K562 (cell line): ENCODE measurements around the gene SLIRP. TPM values are rescaled to one million over a fixed set of nuclear protein-coding genes. Genes with fewer than 3 reads are reported as not detected.

Experiments
- MEIS2 ChIP-seq: fragments of 450-650 bp; IDR thresholded peaks from 2 replicates; pipeline ENCODE4 v1.6.1; 2014; ENCODE audit warnings: mild to moderate bottlenecking; ENCODE audit not compliant: partially characterized antibody
- NCOA2 ChIP-seq, 2 experiments: fragments of 450-650 bp; IDR thresholded peaks; 2 replicates each; pipeline ENCODE4 v1.6.1; 2018; ENCODE audit warnings: mild to moderate bottlenecking in 2 of 2, moderate library complexity in 1 of 2; ENCODE audit not compliant: partially characterized antibody in 2 of 2
- NONO ChIP-seq, 2 experiments: fragments of 200-400 bp in 1 of 2; fragments of 450-650 bp in 1 of 2; formaldehyde crosslinking in 1 of 2; IDR thresholded peaks; 2 replicates each; pipeline ENCODE4 v1.6.1; 2017; ENCODE audit warnings: low read depth in 2 of 2, mild to moderate bottlenecking in 2 of 2, moderate library complexity in 2 of 2, low read length in 1 of 2
- RBM34 ChIP-seq: fragments of 200-400 bp; formaldehyde crosslinking; IDR thresholded peaks from 2 replicates; pipeline ENCODE4 v1.6.1; 2018; ENCODE audit warnings: low read length, borderline replicate concordance; ENCODE audit not compliant: insufficient read depth
- polyA plus RNA-seq, 8 experiments: library from polyadenylated mRNA; depleted of rRNA in 4 of 8; stranded (reverse) in 5 of 8; unstranded in 3 of 8; fragments of >200 nt; fragmentation: Nextera tagmentation in 2 of 8; fragmentation: Illumina TruSeq in 1 of 8; extraction: Ambion mirVana in 2 of 8; extraction: Trizol in 1 of 8; gene quantifications; 2 replicates each; pipeline versions ENCODE4 v1.2.1 to v1.2.3, GENCODE V29; 2011 to 2014; ENCODE audit warnings: inconsistent platforms in 1 of 8, missing spikeins in 1 of 8
- total RNA-seq, 7 experiments: library from RNA; depleted of rRNA in 6 of 7; stranded (reverse); fragments of >200 nt in 6 of 7; fragmentation: Illumina TruSeq in 2 of 7; extraction: Trizol in 2 of 7; gene quantifications; 2 replicates each; pipeline versions ENCODE4 v1.2.1 to v1.2.3, GENCODE V29; 2011 to 2021; ENCODE audit warnings: low replicate concordance in 1 of 7
- TF ChIP-seq, protein P1 (sequence below), 2 experiments: fragments of 450-650 bp in 1 of 2; sonication (generic) in 1 of 2; formaldehyde crosslinking in 1 of 2; IDR thresholded peaks; 2 replicates each; pipeline versions ENCODE4 v1.7.1 to v1.9.0; 2016 to 2022; ENCODE audit warnings: inconsistent platforms in 1 of 2, mild to moderate bottlenecking in 1 of 2, missing genetic modification reagents in 1 of 2

Gene SLIRP
- total and polyA plus RNA-seq, 9 of the 15 experiments (the other 6 are each of a cell fraction or from before 2014, with no cell fraction given), result 251 to 1,905 (median 491) TPM

DNA sequence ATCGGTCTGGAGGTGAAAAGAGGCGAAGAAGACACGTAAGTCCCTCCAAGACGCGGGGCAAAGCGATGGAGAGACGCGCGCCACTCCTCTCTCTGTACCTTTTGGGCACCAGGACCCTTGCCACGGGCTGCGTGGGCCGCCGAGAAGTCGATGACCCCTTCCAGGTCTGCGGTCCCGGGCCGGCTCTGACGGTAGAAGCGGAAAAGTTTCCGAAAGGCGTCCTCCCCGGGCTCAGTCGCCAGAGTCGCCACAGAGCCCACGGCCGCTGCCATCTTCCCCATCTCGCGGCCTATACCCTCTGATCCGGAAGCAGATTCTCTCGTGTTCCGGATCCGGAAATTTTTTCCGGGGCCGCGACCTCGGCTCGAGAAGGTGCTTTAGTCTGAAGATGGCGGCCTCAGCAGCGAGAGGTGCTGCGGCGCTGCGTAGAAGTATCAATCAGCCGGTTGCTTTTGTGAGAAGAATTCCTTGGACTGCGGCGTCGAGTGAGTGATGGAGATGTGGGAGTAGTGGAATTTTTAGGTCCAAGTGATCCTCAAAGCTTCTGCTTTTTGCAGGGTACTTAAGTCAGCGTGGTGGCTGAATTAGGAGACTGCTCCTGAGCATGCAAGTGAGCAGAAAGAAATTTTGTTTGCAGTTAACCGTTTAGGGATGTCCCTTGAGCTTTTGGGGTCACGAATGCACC lies at the start of gene SLIRP, which contains the start of gene ALKBH1 (continued):
- TF ChIP-seq, protein P1, sequence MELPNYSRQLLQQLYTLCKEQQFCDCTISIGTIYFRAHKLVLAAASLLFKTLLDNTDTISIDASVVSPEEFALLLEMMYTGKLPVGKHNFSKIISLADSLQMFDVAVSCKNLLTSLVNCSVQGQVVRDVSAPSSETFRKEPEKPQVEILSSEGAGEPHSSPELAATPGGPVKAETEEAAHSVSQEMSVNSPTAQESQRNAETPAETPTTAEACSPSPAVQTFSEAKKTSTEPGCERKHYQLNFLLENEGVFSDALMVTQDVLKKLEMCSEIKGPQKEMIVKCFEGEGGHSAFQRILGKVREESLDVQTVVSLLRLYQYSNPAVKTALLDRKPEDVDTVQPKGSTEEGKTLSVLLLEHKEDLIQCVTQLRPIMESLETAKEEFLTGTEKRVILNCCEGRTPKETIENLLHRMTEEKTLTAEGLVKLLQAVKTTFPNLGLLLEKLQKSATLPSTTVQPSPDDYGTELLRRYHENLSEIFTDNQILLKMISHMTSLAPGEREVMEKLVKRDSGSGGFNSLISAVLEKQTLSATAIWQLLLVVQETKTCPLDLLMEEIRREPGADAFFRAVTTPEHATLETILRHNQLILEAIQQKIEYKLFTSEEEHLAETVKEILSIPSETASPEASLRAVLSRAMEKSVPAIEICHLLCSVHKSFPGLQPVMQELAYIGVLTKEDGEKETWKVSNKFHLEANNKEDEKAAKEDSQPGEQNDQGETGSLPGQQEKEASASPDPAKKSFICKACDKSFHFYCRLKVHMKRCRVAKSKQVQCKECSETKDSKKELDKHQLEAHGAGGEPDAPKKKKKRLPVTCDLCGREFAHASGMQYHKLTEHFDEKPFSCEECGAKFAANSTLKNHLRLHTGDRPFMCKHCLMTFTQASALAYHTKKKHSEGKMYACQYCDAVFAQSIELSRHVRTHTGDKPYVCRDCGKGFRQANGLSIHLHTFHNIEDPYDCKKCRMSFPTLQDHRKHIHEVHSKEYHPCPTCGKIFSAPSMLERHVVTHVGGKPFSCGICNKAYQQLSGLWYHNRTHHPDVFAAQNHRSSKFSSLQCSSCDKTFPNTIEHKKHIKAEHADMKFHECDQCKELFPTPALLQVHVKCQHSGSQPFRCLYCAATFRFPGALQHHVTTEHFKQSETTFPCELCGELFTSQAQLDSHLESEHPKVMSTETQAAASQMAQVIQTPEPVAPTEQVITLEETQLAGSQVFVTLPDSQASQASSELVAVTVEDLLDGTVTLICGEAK (IDR thresholded peaks at IDR 0.05), result peak; percentile 97
- TF ChIP-seq, protein P1 (CRISPR knock-in tag; IDR thresholded peaks at IDR 0.05), result no peak
- TF ChIP-seq RBM34, result no peak
- no peak for TF ChIP-seq MEIS2
- TF ChIP-seq NONO (IDR thresholded peaks at IDR 0.05; ENCODE audit: low read depth in 2 of 2, low read length in 1 of 2), result no peak
- no peak for TF ChIP-seq NCOA2 (IDR thresholded peaks at IDR 0.05; ENCODE audit: partially characterized antibody in 2 of 2)
